ENCODE results near the gene PDE4B.

Gene PDE4B

DNA sequence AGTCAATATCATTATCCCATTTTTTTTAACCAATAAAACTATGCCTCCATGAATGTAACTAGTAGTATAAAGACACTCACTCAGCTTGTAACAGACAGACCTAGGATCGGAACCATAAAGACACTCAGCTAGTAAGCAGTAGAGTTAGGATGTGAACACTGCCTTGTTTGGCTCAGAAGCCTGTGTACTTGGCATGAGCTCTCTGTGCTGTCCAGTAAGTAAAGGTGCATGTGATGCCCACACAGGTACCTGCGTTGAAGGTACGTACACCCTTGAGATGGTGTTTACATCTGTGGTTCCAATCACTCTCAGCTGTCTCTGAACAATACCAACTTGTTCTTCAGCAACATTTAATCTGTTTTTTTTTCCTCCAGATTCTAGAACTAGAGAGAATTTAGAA is 489.1 kb downstream of the PDE4B start:
- Histone ChIP-seq H3K27me3 (ENCODE audit: control insufficient read depth, insufficient read depth, low read length, poor library complexity, severe bottlenecking) (no peaks in the 10 kb centered on the region), H3K9me3 (ENCODE audit: control insufficient read depth, low read length) (no peaks in the 10 kb centered on the region), H3K36me3 (ENCODE audit: control insufficient read depth, insufficient read depth, low read length) (no peaks in the 10 kb centered on the region), H3K4me3 (ENCODE audit: insufficient read depth, low read depth, low read length) (no peak overlapping the region), H3K4me1 (ENCODE audit: control insufficient read depth, insufficient read depth, low read length) (no peaks in the 10 kb centered on the region), H3K27ac (ENCODE audit: insufficient read depth, low read depth, low read length, poor library complexity, severe bottlenecking) (no peak overlapping the region)
- 92 to 97% methylated on average over 3 of the region's 3 CpGs for WGBS, 2 experiments

DNA sequence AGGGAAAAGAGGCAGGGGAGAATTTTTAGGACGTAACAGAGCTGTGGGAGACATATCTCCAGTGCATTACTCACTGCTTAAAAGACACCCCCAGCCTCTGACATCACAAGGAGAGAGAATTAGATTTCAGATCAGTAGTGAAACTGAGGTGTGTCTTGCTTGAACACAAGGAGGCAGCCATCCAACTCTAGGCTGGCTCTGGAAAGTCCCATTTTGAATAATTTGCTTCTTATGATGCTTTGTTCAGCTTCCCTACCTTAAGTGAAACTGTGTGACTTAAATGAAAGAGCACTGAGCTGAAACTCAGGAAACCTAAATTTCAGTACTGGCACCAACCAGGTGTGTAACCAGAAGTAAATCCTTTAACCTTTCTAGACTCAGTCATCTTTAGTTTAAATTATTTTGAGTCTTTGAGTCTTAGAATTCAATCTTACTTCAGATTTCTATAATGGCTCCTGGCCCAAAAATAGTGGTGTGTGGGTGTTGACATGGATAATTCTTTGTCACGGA is 489.7 kb downstream of the PDE4B start:
- Histone ChIP-seq H3K4me3 (ENCODE audit: insufficient read depth, low read depth, low read length) (no peak overlapping the region), H3K36me3 (ENCODE audit: control insufficient read depth, insufficient read depth, low read length) (no peaks in the 10 kb centered on the region), H3K9me3 (ENCODE audit: control insufficient read depth, low read length) (no peaks in the 10 kb centered on the region), H3K4me1 (ENCODE audit: control insufficient read depth, insufficient read depth, low read length) (no peaks in the 10 kb centered on the region), H3K27me3 (ENCODE audit: control insufficient read depth, insufficient read depth, low read length, poor library complexity, severe bottlenecking) (no peaks in the 10 kb centered on the region), H3K27ac (ENCODE audit: insufficient read depth, low read depth, low read length, poor library complexity, severe bottlenecking) (no peak overlapping the region)
- WGBS, 2 experiments = 88 to 100% methylated on average over 1 to 2 of the region's 2 CpGs

DNA sequence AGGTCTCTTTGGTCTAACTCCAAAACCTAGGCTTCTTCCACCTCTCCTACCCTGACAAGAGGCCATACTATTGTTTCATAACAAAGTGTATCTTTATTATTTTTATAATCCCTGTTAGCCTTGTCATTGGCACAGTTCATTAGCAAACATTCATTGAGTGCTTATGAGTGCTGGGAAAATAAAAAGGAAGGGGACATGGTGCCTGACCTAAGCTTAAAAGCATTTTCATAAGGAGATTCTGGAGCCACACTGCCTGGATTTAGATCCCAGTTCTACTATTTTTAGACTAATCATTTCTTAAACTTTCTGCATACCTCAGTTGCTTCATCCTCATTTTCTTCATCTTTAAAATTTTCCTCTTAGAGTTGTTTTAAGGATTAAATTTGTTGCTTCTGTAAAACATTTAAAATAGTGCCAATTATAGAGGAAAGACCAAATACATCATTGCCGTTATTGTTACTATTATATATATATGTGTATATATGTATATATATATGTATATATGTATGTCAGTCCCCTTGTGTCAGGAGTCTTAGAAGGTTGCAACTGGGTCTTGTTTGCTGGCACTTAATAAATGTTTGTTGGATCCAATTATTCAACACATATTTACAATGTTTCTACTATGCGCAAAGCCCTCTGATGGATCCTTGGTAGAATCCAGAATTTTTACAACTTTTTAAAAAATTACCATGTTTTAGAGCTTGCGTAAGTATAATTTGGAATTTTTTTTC is 490.4 kb downstream of the PDE4B start:
- Histone ChIP-seq H3K27me3 (ENCODE audit: control insufficient read depth, insufficient read depth, low read length, poor library complexity, severe bottlenecking) (no peaks in the 10 kb centered on the region), H3K36me3 (ENCODE audit: control insufficient read depth, insufficient read depth, low read length) (no peaks in the 10 kb centered on the region), H3K4me1 (ENCODE audit: control insufficient read depth, insufficient read depth, low read length) (no peaks in the 10 kb centered on the region), H3K4me3 (ENCODE audit: insufficient read depth, low read depth, low read length) (no peak overlapping the region), H3K27ac (ENCODE audit: insufficient read depth, low read depth, low read length, poor library complexity, severe bottlenecking) (no peak overlapping the region), H3K9me3 (ENCODE audit: control insufficient read depth, low read length) (no peaks in the 10 kb centered on the region)
- 100% methylated on average over 2 of the region's 3 CpGs; no CpG with 5 or more reads in 1 of the 2 experiments for WGBS, 2 experiments

DNA sequence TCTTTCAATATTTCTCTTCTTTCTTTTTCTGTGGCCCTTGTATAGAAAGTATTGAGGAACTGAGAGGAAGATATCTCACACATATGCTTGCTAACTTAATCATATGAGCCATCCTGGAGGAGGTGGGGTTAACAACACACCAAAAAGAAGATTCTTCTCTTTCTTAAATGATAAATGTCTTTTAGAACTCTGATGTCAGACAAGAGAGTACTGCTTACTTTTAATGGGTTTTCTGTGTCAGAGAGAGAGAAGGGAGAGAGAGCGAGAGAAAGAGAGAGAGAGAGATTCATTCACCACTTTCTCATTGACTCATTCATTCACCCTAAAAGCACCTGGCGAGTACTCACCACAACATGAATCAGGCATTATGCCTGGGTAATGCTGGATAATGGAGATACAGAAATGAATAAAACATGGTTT is 490.9 kb downstream of the PDE4B start:
- no peak overlapping the region for H3K4me3 ChIP-seq (ENCODE audit: insufficient read depth, low read depth, low read length)
- no peaks in the 10 kb centered on the region for H3K27me3 ChIP-seq (ENCODE audit: control insufficient read depth, insufficient read depth, low read length, poor library complexity, severe bottlenecking)
- WGBS, 2 experiments = 100% methylated on average over 1 of the region's 2 CpGs; no CpG with 5 or more reads in 1 of the 2 experiments
- H3K4me1 ChIP-seq (ENCODE audit: control insufficient read depth, insufficient read depth, low read length) = no peaks in the 10 kb centered on the region
- no peaks in the 10 kb centered on the region for H3K36me3 ChIP-seq (ENCODE audit: control insufficient read depth, insufficient read depth, low read length)
- no peak overlapping the region for H3K27ac ChIP-seq (ENCODE audit: insufficient read depth, low read depth, low read length, poor library complexity, severe bottlenecking)
- no peaks in the 10 kb centered on the region for H3K9me3 ChIP-seq (ENCODE audit: control insufficient read depth, low read length)

DNA sequence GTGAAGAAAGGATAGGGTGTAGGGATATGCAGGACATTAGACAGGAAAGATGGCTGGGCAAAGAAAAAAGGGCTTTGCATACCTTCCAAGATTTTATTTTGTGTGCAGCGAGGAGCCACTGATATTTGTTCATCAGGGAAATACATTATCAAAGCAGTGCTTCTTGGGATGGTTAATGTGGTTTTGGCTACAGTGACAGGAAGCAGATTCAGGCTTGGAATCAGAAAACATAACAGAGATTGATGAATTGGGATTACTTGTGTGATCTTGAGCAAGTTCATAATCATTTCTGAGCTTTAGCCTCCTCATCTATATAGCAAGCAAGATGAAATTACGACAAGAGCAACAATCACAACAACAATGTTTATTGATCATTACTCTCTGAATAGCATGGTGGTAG is 492.1 kb downstream of the PDE4B start:
- Histone ChIP-seq H3K4me1 (ENCODE audit: control insufficient read depth, insufficient read depth, low read length) (no peaks in the 10 kb centered on the region), H3K27me3 (ENCODE audit: control insufficient read depth, insufficient read depth, low read length, poor library complexity, severe bottlenecking) (no peaks in the 10 kb centered on the region), H3K27ac (ENCODE audit: insufficient read depth, low read depth, low read length, poor library complexity, severe bottlenecking) (no peak overlapping the region), H3K36me3 (ENCODE audit: control insufficient read depth, insufficient read depth, low read length) (no peaks in the 10 kb centered on the region), H3K4me3 (ENCODE audit: insufficient read depth, low read depth, low read length) (no peak overlapping the region), H3K9me3 (ENCODE audit: control insufficient read depth, low read length) (no peaks in the 10 kb centered on the region)
- 88 to 89% methylated on average over 2 of the region's 2 CpGs for WGBS, 2 experiments

GRCh38 chr1:66285618-66286270 is 493.0 kb downstream of the PDE4B start:
- Histone ChIP-seq H3K4me1 (ENCODE audit: control insufficient read depth, insufficient read depth, low read length) (no peaks in the 10 kb centered on the region), H3K27ac (ENCODE audit: insufficient read depth, low read depth, low read length, poor library complexity, severe bottlenecking) (no peak overlapping the region), H3K4me3 (ENCODE audit: insufficient read depth, low read depth, low read length) (no peak overlapping the region), H3K9me3 (ENCODE audit: control insufficient read depth, low read length) (no peaks in the 10 kb centered on the region), H3K27me3 (ENCODE audit: control insufficient read depth, insufficient read depth, low read length, poor library complexity, severe bottlenecking) (no peaks in the 10 kb centered on the region), H3K36me3 (ENCODE audit: control insufficient read depth, insufficient read depth, low read length) (no peaks in the 10 kb centered on the region)
- WGBS, 2 experiments = 85 to 89% methylated on average over 2 of the region's 2 CpGs

DNA sequence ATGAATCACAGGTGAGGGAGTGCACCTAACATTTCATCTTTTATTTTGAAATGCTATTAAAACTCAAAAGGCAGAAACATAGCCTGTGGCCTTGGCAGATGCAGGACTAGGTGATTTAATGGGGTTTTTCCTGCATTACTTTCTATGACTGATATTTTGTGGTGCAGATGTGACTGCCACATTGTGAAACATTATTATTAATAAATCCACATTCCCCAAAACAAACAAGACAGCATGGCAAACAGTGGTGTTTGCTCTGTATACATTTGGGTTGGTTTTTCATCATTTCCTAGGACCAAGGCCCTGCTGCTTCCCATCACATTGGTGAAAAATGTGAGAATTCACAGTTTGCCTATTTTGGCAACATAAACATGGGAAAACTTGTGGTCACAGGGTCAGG is 493.6 kb downstream of the PDE4B start:
- no peaks in the 10 kb centered on the region for H3K9me3 ChIP-seq (ENCODE audit: control insufficient read depth, low read length)
- H3K4me1 ChIP-seq (ENCODE audit: control insufficient read depth, insufficient read depth, low read length) = no peaks in the 10 kb centered on the region
- H3K27me3 ChIP-seq (ENCODE audit: control insufficient read depth, insufficient read depth, low read length, poor library complexity, severe bottlenecking) = no peaks in the 10 kb centered on the region
- no peaks in the 10 kb centered on the region for H3K36me3 ChIP-seq (ENCODE audit: control insufficient read depth, insufficient read depth, low read length)
- no peak overlapping the region for H3K4me3 ChIP-seq (ENCODE audit: insufficient read depth, low read depth, low read length)
- H3K27ac ChIP-seq (ENCODE audit: insufficient read depth, low read depth, low read length, poor library complexity, severe bottlenecking) = no peak overlapping the region

GRCh38 chr1:66288048-66288447 is 495.4 kb downstream of the PDE4B start:
- no peaks in the 10 kb centered on the region for H3K4me1 ChIP-seq (ENCODE audit: control insufficient read depth, insufficient read depth, low read length)
- H3K27ac ChIP-seq (ENCODE audit: insufficient read depth, low read depth, low read length, poor library complexity, severe bottlenecking) = no peak overlapping the region
- no peaks in the 10 kb centered on the region for H3K36me3 ChIP-seq (ENCODE audit: control insufficient read depth, insufficient read depth, low read length)
- WGBS, 2 experiments = 92 to 93% methylated on average over 2 of the region's 2 CpGs
- H3K4me3 ChIP-seq (ENCODE audit: insufficient read depth, low read depth, low read length) = no peak overlapping the region
- H3K9me3 ChIP-seq (ENCODE audit: control insufficient read depth, low read length) = no peaks in the 10 kb centered on the region
- H3K27me3 ChIP-seq (ENCODE audit: control insufficient read depth, insufficient read depth, low read length, poor library complexity, severe bottlenecking) = no peaks in the 10 kb centered on the region

GRCh38 chr1:66290761-66291530 is 498.3 kb downstream of the PDE4B start:
- H3K27ac ChIP-seq (ENCODE audit: insufficient read depth, low read depth, low read length, poor library complexity, severe bottlenecking) = no peak overlapping the region

DNA sequence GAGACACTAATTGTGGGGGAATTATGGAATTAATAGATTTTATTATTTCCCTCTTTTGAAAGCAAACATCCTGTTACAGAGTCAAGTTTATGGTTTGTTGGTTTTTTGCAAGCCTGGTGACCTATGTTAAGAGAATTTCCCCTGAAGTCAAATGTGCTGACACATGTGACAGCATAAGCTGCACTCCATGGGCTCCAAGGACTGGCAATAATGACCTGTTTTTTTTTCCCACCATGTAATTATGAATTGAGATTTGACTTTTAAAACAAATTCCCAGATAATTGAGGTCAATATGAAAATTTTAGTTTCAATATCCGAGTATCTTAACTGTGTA is 498.8 kb downstream of the PDE4B start:
- no peaks in the 10 kb centered on the region for H3K27me3 ChIP-seq (ENCODE audit: control insufficient read depth, insufficient read depth, low read length, poor library complexity, severe bottlenecking)
- H3K4me3 ChIP-seq (ENCODE audit: insufficient read depth, low read depth, low read length) = no peak overlapping the region
- H3K9me3 ChIP-seq (ENCODE audit: control insufficient read depth, low read length) = no peaks in the 10 kb centered on the region
- H3K4me1 ChIP-seq (ENCODE audit: control insufficient read depth, insufficient read depth, low read length) = no peaks in the 10 kb centered on the region
- no peak overlapping the region for H3K27ac ChIP-seq (ENCODE audit: insufficient read depth, low read depth, low read length, poor library complexity, severe bottlenecking)
- H3K36me3 ChIP-seq (ENCODE audit: control insufficient read depth, insufficient read depth, low read length) = no peaks in the 10 kb centered on the region
- WGBS, 2 experiments = 100% methylated on average over 1 of the region's 1 CpG

More at GRCh38 chr1:66290761-66291530, 498.3 kb downstream of the PDE4B start:
- no peaks in the 10 kb centered on the region for H3K36me3 ChIP-seq (ENCODE audit: control insufficient read depth, insufficient read depth, low read length)
- no CpG with 5 or more reads among the region's 1 CpG for WGBS, 2 experiments
- H3K9me3 ChIP-seq (ENCODE audit: control insufficient read depth, low read length) = no peaks in the 10 kb centered on the region
- no peaks in the 10 kb centered on the region for H3K27me3 ChIP-seq (ENCODE audit: control insufficient read depth, insufficient read depth, low read length, poor library complexity, severe bottlenecking)
- H3K4me3 ChIP-seq (ENCODE audit: insufficient read depth, low read depth, low read length) = no peak overlapping the region
- H3K4me1 ChIP-seq (ENCODE audit: control insufficient read depth, insufficient read depth, low read length) = no peaks in the 10 kb centered on the region
